ENCODE measurements around the gene COL15A1.
A peak's percentile ranks its signal among the peaks of the same experiment; 100 is the strongest.

COL15A1 gene

GRCh38 chr9:98942906-98943681 is 613 bp upstream of the COL15A1 start:
- DNase-seq (ENCODE audit: low read depth) = no peak
- no peak for TF ChIP-seq CTCF (conservative IDR thresholded peaks at IDR 0.05; ENCODE audit: low read depth, low read length)
- no peak overlapping the region for H3K4me3 ChIP-seq (ENCODE audit: low read length)

- no peak for TF ChIP-seq CTCF (conservative IDR thresholded peaks at IDR 0.05; ENCODE audit: low read depth, low read length)
- peak overlapping the region; percentile 42 for H3K4me3 ChIP-seq (ENCODE audit: low read length)
- DNase-seq (ENCODE audit: low read depth) = no peak
These were observed 488 bp downstream of the COL15A1 start for GRCh38 chr9:98944057-98944733.

GRCh38 chr9:98944734-98945074 is 997 bp downstream of the COL15A1 start:
- DNase-seq (ENCODE audit: low read depth) = no peak
- no peak for TF ChIP-seq CTCF (conservative IDR thresholded peaks at IDR 0.05; ENCODE audit: low read depth, low read length)
- no peak overlapping the region for H3K4me3 ChIP-seq (ENCODE audit: low read length)

GRCh38 chr9:98949565-98949964 is 5.9 kb downstream of the COL15A1 start:
- no peak for TF ChIP-seq CTCF (conservative IDR thresholded peaks at IDR 0.05; ENCODE audit: low read depth, low read length)
- no peak for DNase-seq (ENCODE audit: low read depth)
- H3K4me3 ChIP-seq (ENCODE audit: low read length) = no peak overlapping the region

GRCh38 chr9:98950262-98950661 is 6.6 kb downstream of the COL15A1 start:
- no peak for TF ChIP-seq CTCF (conservative IDR thresholded peaks at IDR 0.05; ENCODE audit: low read depth, low read length)
- no peak overlapping the region for H3K4me3 ChIP-seq (ENCODE audit: low read length)
- DNase-seq (ENCODE audit: low read depth) = no peak

GRCh38 chr9:98951967-98952366 is 8.3 kb downstream of the COL15A1 start:
- no peak overlapping the region for H3K4me3 ChIP-seq (ENCODE audit: low read length)
- TF ChIP-seq CTCF (conservative IDR thresholded peaks at IDR 0.05; ENCODE audit: low read depth, low read length) = no peak
- no peak for DNase-seq (ENCODE audit: low read depth)

Measured in retinal pigment epithelial cell (primary cell).